DMS 273 (cell line): Measurements from ENCODE around the gene BLTP3A.

Experiments used
- DNase-seq: peaks from one replicate; lab custom pipeline; 2025; ENCODE audit not compliant: unreplicated experiment; lab: John Stamatoyannopoulos, UW

The BLTP3A gene

GRCh38 chr6:34819571-34820480 is 27.9 kb downstream of the BLTP3A start:
- peak; percentile 21 for DNase-seq

- DNase-seq = no peak
Measured at GRCh38 chr6:34829137-34829536, 37.3 kb downstream of the BLTP3A start.

- no peak for DNase-seq
Measured at GRCh38 chr6:34832942-34833341, 41.1 kb downstream of the BLTP3A start.

- DNase-seq = no peak
Measured at GRCh38 chr6:34834789-34835518, 43.1 kb downstream of the BLTP3A start.

- no peak for DNase-seq
Measured at GRCh38 chr6:34836008-34836407, 44.1 kb downstream of the BLTP3A start.

- no peak for DNase-seq
Measured at GRCh38 chr6:34836451-34836850, 44.6 kb downstream of the BLTP3A start.

- no peak for DNase-seq
Measured at GRCh38 chr6:34837528-34837927, 45.6 kb downstream of the BLTP3A start.

GRCh38 chr6:34839666-34840352 is 47.9 kb downstream of the BLTP3A start:
- peak; percentile 20 for DNase-seq
